ENCODE results near the gene MPP3. TPM values are rescaled to one million over a fixed set of nuclear protein-coding genes. Genes with fewer than 3 reads are reported as not detected.

Gene MPP3
- total RNA-seq, 2 experiments from 2014 or later: not detected

DNA sequence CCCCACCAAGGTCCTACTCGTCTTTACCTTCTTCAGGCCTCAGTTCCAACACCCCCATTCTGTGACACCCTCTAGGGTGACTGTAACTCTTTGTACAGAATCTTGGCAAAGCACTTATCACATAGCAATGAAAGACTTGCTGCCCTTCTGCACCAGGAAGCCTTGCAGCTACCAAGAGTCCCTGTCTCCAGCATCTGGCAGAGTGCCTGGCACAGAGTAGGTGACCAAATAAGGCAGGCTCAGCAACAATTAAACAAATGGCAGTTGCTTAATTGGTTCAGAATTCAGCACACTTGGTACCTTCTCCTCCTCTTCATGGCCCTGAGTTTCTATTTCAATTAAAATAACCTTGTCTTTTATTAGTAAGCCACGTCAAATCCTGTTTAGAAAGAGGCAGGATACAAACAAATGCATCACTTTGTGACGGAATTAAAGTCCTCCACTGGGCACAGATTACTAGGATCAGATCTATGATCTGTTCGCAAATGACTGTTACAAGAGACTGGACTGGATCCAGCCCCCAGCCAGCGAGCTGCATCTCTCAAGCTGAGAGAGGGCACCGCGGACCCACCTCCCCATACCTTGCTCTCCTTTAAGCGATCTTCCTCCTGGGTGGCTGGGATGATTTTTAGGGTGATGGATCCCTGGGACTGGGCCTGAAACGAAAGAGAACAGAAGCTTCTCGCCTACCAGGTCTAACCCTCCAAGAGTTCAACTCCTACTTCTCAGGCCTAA lies 9.4 kb downstream of the MPP3 start:
- POLR2A ChIA-PET: no interaction called here
- no peaks in the 10 kb centered on the region for H3K4me1 Mint-ChIP-seq
- CTCF ChIA-PET: interaction anchor here (0.6 to 2.0 kb wide), 2 partner anchors 23 to 180 kb away, joined by 3 to 5 read pairs; no protein-coding TSS in a partner anchor

DNA sequence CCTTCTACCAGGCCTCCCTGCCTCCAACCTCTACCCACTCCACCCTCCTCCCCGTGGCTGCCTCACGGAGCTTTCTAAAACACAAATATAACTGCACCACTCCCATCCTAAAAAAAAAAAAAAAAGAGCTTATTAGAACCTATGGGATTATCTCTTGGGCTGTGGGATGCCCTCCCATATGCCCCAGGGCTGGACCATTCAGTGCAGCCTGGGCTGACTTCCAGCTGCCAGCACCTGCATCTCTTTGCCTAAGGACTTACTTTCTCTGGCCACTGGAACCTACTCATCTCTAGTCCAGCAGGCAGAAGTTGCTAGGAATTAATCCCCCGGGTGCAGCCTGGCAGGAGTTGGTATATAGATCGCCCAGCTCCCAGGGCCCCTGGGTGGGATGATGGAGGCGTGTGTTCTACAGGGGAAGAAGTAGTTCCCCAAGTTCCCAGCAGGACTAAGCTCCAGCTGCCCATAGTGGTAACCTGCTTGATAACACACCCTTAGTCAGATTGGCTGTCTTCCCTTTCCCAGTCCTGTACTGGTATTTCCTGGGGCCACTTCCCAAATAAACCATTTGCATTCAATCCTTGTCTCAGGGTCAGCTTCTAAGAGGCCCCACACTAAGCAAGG lies 10.3 kb downstream of the MPP3 start:
- DNase-seq: no peak
- Mint-ChIP-seq H3K27me3 (no peaks in the 10 kb centered on the region), H3K4me3 (no peak overlapping the region), H3K9me3 (no peaks in the 10 kb centered on the region), H3K27ac (no peak overlapping the region), H3K4me1 (no peaks in the 10 kb centered on the region), H3K36me3 (ENCODE audit: low read depth) (no peaks in the 10 kb centered on the region)
- ChIA-PET POLR2A (no interaction called here), CTCF (interaction anchor here (0.6 kb wide), 1 partner anchor 179 kb away, joined by 3 read pairs; no protein-coding TSS in a partner anchor)

More for the DNA sequence above, 9.4 kb downstream of the MPP3 start:
- Mint-ChIP-seq H3K27me3 (no peaks in the 10 kb centered on the region), H3K36me3 (ENCODE audit: low read depth) (no peaks in the 10 kb centered on the region), H3K4me3 (no peak overlapping the region), H3K9me3 (no peaks in the 10 kb centered on the region), H3K27ac (no peak overlapping the region)
- DNase-seq: no peak

DNA sequence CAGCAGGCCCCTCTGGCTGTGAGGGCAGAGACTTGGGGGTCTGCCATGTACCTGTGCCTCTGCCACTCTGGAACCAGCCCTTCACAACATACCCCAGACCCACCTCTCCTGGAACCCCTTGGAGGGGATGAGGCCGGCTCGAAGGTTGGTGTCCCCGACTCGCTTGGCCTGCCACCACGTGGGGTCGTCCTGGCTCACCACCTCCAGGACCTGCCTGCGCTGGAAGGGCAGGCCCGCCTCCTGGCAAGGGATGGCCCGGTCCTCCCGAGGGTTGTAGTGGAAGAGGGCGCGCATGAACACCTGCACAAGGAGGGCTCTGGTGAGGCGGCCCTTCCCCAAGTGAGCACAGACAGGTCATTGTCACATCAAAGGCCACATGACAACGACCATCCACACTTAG lies 12.2 kb downstream of the MPP3 start:
- Mint-ChIP-seq H3K4me1 (no peaks in the 10 kb centered on the region), H3K36me3 (ENCODE audit: low read depth) (no peaks in the 10 kb centered on the region), H3K27me3 (no peaks in the 10 kb centered on the region), H3K27ac (no peak overlapping the region), H3K4me3 (no peak overlapping the region), H3K9me3 (no peaks in the 10 kb centered on the region)
- POLR2A ChIA-PET: no interaction called here
- DNase-seq: no peak
- CTCF ChIA-PET: no interaction called here

DNA sequence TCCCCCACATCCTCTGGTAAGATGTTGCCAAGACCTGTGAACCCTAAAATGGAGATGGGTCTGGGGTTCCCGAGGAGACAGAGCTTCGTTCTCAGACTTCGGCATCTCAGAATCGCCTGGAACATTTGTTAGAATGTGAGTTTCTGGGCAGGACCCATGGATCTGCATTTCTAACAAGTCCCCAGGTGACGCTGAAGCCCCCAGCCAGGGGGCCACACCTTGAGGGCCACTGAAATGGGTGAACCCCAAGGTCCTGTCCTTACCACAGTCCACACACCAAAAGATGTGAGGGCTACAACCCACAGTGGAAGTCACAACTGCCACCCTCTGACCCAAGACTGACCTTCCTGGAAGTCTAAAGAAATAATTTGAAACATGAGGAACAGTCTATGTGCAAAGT lies 14.0 kb downstream of the MPP3 start:
- ChIA-PET POLR2A (no interaction called here), CTCF (interaction anchor here (1.0 to 1.3 kb wide), 2 partner anchors 12 to 33 kb away, joined by 3 to 4 read pairs; no protein-coding TSS in a partner anchor)
- no peak overlapping the region for H3K4me3 Mint-ChIP-seq
- H3K36me3 Mint-ChIP-seq (ENCODE audit: low read depth): no peaks in the 10 kb centered on the region
- H3K9me3 Mint-ChIP-seq: no peaks in the 10 kb centered on the region
- no peak overlapping the region for H3K27ac Mint-ChIP-seq
- no peaks in the 10 kb centered on the region for H3K27me3 Mint-ChIP-seq
- no peaks in the 10 kb centered on the region for H3K4me1 Mint-ChIP-seq
- DNase-seq: no peak

DNA sequence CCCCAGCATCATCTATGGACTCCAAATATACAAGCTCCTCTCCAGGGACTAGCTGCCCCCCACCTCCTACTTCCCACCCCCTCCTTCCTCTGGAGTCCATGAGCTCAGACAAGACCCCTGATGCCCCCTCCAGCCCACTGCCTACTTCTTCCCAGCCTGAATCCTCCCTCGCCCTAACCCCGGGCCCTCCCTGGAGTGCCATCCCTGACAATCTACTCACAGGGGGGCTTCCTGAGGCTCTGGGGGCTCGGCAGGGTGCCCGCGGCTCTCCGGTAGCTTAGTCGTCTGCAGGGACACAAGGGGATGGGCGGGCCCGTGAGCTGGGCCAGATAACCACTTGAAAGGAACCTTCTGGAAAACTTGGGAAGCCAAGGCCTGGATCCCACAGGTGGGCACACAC lies 15.1 kb downstream of the MPP3 start:
- Mint-ChIP-seq H3K27me3 (no peaks in the 10 kb centered on the region), H3K4me1 (no peaks in the 10 kb centered on the region), H3K36me3 (ENCODE audit: low read depth) (no peaks in the 10 kb centered on the region), H3K9me3 (no peaks in the 10 kb centered on the region), H3K4me3 (no peak overlapping the region), H3K27ac (no peak overlapping the region)
- ChIA-PET POLR2A (no interaction called here), CTCF (interaction anchor here (1.0 to 2.0 kb wide), 5 partner anchors 22 to 104 kb away, joined by 3 to 6 read pairs (median 3); partner anchors contain the start of genes CD300LG and DUSP3)
- no peak for DNase-seq

DNA sequence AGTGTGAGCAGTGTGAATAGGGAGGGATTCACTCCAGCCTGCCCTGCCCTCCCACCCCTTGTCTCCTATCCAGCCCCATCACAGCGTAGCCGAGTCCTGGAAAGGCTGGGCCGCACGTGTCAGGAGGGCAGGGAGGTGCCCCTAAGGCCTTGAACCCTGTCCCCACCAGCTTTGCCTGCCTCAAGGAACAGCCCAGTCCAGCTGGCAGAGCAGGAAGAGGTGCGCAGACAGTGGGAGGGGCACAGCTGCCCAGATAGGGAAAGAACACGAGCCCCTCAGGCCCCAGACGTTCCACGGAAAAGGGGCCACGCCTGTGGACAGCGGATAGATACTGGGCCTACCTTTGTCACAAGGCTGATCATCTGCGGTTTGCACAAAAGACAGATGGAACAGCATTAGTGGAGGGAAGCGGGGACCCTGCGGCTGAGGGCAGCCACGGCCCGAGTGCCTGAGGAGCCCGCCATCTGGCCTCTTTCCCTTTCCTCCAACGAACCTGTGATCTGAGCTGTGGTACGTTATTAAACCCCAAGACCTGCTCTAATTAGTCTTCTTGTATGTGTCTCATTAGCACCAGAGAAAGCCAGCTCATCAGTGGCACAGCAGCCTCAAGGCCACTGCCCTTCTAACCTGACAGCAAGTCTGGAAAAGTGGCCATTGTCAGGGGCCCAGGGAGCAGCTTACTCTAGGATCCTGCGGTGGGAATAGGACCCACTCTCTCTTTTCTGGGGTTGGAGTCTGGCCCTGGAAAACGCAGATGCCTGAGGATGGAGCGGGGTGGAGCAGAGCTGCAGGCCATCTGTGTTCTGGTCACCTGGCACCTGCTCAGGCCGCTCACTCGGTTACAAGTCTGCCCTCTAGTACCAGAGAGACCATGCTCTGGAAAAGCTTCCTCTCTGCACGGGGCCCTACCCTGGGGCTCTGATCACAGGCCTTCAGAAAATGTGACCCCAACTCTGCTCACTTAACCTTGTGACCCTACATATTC lies 16.3 kb downstream of the MPP3 start:
- no peaks in the 10 kb centered on the region for H3K36me3 Mint-ChIP-seq (ENCODE audit: low read depth)
- ChIA-PET POLR2A (no interaction called here), CTCF (interaction anchor here (1.6 to 2.0 kb wide), 3 partner anchors 23 to 38 kb away, joined by 3 to 6 read pairs (median 4); partner anchors contain the start of genes CD300LG and DUSP3)
- no peaks in the 10 kb centered on the region for H3K27me3 Mint-ChIP-seq
- H3K4me3 Mint-ChIP-seq: no peak overlapping the region
- H3K27ac Mint-ChIP-seq: no peak overlapping the region
- no peaks in the 10 kb centered on the region for H3K9me3 Mint-ChIP-seq
- no peaks in the 10 kb centered on the region for H3K4me1 Mint-ChIP-seq
- DNase-seq: no peak

DNA sequence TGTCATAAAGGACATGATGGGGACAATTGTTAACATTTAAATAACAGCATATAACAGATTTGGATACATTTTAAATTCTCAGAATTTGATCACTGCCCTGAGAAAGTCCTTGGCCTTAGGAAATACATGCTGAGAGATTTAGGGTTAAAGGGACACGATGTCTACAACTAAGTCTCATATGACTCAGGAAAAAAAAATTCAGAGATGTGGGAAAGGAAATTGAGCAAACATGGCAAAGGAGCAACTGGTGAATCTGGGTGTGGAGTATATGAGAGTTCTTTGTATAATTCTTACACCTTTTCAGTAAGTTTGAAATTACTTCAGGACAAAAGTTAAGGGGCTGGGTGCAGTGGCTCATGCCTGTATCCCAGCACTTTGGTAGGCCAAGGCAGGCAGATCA lies 18.2 kb downstream of the MPP3 start:
- Mint-ChIP-seq H3K27ac (no peak overlapping the region), H3K36me3 (ENCODE audit: low read depth) (no peaks in the 10 kb centered on the region), H3K4me1 (no peaks in the 10 kb centered on the region), H3K27me3 (peaks cover 2% of the 10 kb centered on the region), H3K9me3 (no peaks in the 10 kb centered on the region), H3K4me3 (no peak overlapping the region)
- no peak for DNase-seq
- CTCF ChIA-PET: no interaction called here
- POLR2A ChIA-PET: no interaction called here

DNA sequence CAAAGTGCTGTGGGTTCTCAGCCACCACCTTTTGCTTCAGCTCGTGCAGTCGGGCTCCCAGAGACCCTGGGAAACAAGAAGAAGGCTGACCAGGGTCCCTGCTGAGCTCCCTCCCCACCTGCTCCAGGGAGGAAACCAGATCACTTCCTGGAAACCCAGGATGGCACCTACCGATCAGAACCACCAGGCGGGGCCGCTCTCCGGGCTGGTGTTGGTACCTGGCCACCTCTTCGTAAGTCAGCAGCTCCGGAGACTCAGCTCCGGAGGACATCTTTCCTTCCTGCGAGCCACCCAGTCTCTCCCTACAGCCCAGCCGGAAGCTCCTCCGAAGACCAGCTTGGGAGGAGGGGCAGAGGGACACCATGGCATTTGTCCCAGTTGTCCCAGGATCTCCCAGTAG lies 18.9 kb downstream of the MPP3 start:
- Mint-ChIP-seq H3K27ac (no peak overlapping the region), H3K4me1 (no peaks in the 10 kb centered on the region), H3K9me3 (no peaks in the 10 kb centered on the region), H3K27me3 (peaks cover 2% of the 10 kb centered on the region), H3K36me3 (ENCODE audit: low read depth) (no peaks in the 10 kb centered on the region), H3K4me3 (no peak overlapping the region)
- no peak for DNase-seq
- ChIA-PET CTCF (no interaction called here), POLR2A (no interaction called here)

DNA sequence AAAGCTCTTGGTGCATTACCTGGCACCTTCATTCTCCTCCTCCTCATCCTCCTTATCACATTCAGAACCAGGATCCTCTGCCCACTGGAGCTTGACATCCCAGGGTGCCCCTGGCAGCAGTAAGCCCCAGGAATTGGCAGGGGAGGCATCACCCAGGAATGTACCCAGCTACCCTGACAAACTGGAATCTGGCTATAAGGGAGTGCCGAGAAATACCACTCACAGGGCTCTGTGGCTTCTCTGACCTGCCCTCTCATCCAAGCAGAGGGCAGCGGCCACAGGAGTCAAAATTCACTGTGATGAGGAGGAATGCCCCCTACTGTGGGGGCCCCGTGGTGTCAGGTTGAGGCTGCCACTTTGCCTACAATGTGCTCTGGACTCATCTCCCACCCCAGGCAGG lies 19.6 kb downstream of the MPP3 start:
- H3K27me3 Mint-ChIP-seq: peaks cover 2% of the 10 kb centered on the region
- no peak overlapping the region for H3K4me3 Mint-ChIP-seq
- no peak for DNase-seq
- no peaks in the 10 kb centered on the region for H3K36me3 Mint-ChIP-seq (ENCODE audit: low read depth)
- no peaks in the 10 kb centered on the region for H3K9me3 Mint-ChIP-seq
- H3K4me1 Mint-ChIP-seq: no peaks in the 10 kb centered on the region
- POLR2A ChIA-PET: interaction anchor here (0.6 kb wide), 1 partner anchor 37 kb away, joined by 11 read pairs; no protein-coding TSS in a partner anchor
- CTCF ChIA-PET: no interaction called here
- H3K27ac Mint-ChIP-seq: no peak overlapping the region

DNA sequence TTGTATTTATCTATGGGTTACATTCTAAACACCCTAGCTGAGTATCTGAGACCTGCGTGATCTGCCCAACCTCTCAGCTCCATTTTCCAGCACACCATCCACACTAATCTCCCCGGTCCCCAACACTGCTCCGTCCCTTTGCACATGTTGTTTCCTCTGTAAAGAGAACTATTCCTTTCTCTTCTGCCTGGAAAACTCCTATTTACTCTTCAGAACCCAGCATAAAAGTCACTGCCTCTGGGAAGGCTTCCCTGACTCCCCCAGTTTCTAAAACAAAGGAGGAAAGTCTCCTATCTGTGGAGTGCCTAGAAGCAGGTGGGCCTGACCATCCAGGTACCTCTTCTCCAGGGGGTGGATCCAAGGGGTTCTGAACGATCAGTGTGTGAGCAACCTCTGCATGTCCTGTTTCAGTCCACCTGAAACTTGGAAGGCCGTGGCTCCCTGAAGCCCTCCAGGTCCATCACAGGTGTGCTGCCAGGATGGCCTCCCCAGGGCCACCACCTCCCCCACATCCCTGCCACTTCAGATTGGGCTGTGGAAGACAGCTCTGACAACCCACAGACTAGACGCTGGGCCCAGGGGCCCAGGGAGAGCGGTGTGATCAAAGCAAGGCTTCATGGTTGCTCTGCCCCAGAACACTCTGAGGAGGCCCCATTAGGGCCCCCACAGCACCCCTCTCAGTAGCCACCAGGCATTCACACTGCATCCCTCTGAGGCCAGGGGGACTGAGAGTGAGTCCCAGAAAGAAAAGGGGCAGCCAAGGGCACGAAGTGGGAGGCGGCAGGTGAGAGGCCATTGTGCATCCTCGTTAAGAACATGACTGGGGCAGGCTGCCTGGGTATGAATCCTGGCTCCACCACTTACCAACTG lies 20.3 kb downstream of the MPP3 start:
- Mint-ChIP-seq H3K36me3 (ENCODE audit: low read depth) (no peaks in the 10 kb centered on the region), H3K27ac (no peak overlapping the region), H3K4me1 (no peaks in the 10 kb centered on the region), H3K27me3 (peaks cover 2% of the 10 kb centered on the region), H3K4me3 (no peak overlapping the region), H3K9me3 (no peaks in the 10 kb centered on the region)
- ChIA-PET CTCF (no interaction called here), POLR2A (interaction anchor here (0.6 kb wide), 1 partner anchor 38 kb away, joined by 11 read pairs; no protein-coding TSS in a partner anchor)
- no peak for DNase-seq

DNA sequence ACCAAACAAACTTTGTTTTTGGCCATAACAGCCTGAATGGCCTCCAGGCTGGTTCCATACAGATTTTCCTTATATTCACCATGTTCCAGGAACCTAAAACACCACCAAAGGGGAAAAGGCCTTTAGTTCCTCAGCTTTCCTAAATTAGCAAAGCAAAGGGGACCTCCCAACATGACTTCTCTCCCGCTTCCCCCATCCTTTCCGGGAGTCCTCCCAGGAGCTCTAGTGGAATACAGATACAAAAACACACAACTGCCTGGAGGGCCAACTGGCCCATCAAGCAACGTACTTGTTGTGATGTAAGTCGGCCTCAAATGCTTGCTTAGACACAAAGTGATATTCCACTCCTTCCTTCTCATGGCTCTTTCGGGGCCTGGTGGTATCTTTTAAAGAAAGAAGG lies 22.1 kb downstream of the MPP3 start:
- DNase-seq: no peak
- H3K9me3 Mint-ChIP-seq: no peaks in the 10 kb centered on the region
- no peak overlapping the region for H3K4me3 Mint-ChIP-seq
- H3K4me1 Mint-ChIP-seq: no peaks in the 10 kb centered on the region
- ChIA-PET POLR2A (no interaction called here), CTCF (no interaction called here)
- H3K36me3 Mint-ChIP-seq (ENCODE audit: low read depth): no peaks in the 10 kb centered on the region
- no peak overlapping the region for H3K27ac Mint-ChIP-seq
- peaks cover 2% of the 10 kb centered on the region for H3K27me3 Mint-ChIP-seq

DNA sequence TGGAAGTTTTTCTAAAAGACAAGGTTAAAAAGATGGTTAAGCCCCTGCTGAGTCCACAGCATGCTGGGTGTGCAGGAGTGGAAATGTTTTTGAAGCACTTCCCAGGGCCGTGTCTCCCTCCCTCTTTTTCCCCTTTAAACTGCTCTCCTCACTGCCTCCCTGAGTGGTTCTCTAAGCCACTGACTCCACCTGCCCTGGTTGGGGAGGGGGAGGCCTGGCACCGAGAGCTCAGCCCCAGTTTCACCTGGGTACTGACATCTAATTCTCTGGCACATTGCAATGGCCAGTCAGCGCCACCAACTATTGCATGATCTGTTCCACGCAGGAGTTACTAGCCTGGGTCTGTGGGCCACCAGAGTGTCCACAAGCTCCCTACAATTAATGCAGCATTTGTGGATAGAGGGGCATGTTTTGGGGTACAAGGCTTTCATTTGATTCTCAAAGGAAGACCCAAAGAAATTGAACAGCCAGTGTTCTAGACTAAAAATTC lies 22.7 kb downstream of the MPP3 start:
- POLR2A ChIA-PET: no interaction called here
- Mint-ChIP-seq H3K36me3 (ENCODE audit: low read depth) (no peaks in the 10 kb centered on the region), H3K9me3 (no peaks in the 10 kb centered on the region), H3K4me3 (no peak overlapping the region), H3K27ac (no peak overlapping the region), H3K4me1 (no peaks in the 10 kb centered on the region), H3K27me3 (peaks cover 5% of the 10 kb centered on the region)
- CTCF ChIA-PET: no interaction called here
- no peak for DNase-seq

All from activated CD4-positive, alpha-beta T cell treated with anti-CD3 and anti-CD28 coated beads, Interleukin-2, amount 10 ng/mL, durations not matched to agents 7 days and 5 days (primary cell).